Astrocyte (in vitro differentiated cells and primary cell): ENCODE data around the gene RANGAP1.

Experiments
- CTCF ChIP-seq: IDR thresholded peaks from 2 replicates; pipeline ENCODE4 v1.5.1; 2011; ENCODE audit warnings: low read depth, mild to moderate bottlenecking, inconsistent platforms, low read length, moderate library complexity; ENCODE audit not compliant: insufficient read depth
- EZH2 ChIP-seq: IDR thresholded peaks from 2 replicates; pipeline ENCODE4 v1.6.1; 2012; ENCODE audit warnings: mild to moderate bottlenecking, low read length, inconsistent platforms; ENCODE audit not compliant: insufficient read depth

- TF ChIP-seq EZH2 = no peak
- TF ChIP-seq CTCF = no peak
Observed at GRCh38 chr22:41302811-41303210, 16.8 kb upstream of the RANGAP1 start.
